Neural progenitor cell (in vitro differentiated cells): ENCODE results near the gene TMEM244. TPM values are rescaled to one million over a fixed set of nuclear protein-coding genes. Genes with fewer than 3 reads are reported as not detected.

Experiments used
- DNase-seq: peaks from one replicate; pipeline ENCODE4 v3.0.0-alpha.2; 2016; ENCODE audit warnings: low spot score
- H2AFZ ChIP-seq: fragments of 200-600 bp; sonication (generic); replicated peaks from 2 replicates; pipeline ENCODE4 v1.6.1; 2016; ENCODE audit warnings: antibody characterized with exemption
- H3F3A ChIP-seq: fragments of 200-600 bp; sonication (generic); 2 replicates; pipeline ENCODE4 v1.6.1; 2016; ENCODE audit warnings: antibody characterized with exemption, low read depth
- H3K27ac ChIP-seq: fragments of 200-600 bp; sonication (generic); 2 replicates; pipeline ENCODE4 v1.5.1; 2016; ENCODE audit warnings: mild to moderate bottlenecking
- H3K27me3 ChIP-seq: fragments of 200-600 bp; sonication (generic); 2 replicates; pipeline ENCODE4 v1.6.1; 2016; ENCODE audit warnings: mild to moderate bottlenecking, moderate library complexity
- H3K36me3 ChIP-seq: fragments of 200-600 bp; sonication (generic); 2 replicates; pipeline ENCODE4 v1.5.1; 2016
- H3K4me1 ChIP-seq: fragments of 200-600 bp; sonication (generic); 2 replicates; pipeline ENCODE4 v1.6.1; 2016; ENCODE audit warnings: mixed run types
- H3K4me2 ChIP-seq: fragments of 200-600 bp; sonication (generic); 2 replicates; pipeline ENCODE4 v1.6.1; 2016
- H3K4me3 ChIP-seq: fragments of 200-600 bp; sonication (generic); 2 replicates; pipeline ENCODE4 v1.5.1; 2016
- H3K79me2 ChIP-seq: fragments of 200-600 bp; sonication (generic); 2 replicates; pipeline ENCODE4 v1.6.1; 2016; ENCODE audit warnings: low read depth
- H3K9ac ChIP-seq: fragments of 200-600 bp; sonication (generic); 2 replicates; pipeline ENCODE4 v1.6.1; 2016
- H3K9me3 ChIP-seq: fragments of 200-600 bp; sonication (generic); 2 replicates; pipeline ENCODE4 v1.5.1; 2016; ENCODE audit warnings: low read depth
- H4K20me1 ChIP-seq: fragments of 200-600 bp; sonication (generic); 2 replicates; pipeline ENCODE4 v1.6.1; 2016; ENCODE audit warnings: low read depth
- H3K27ac Mint-ChIP-seq: 3 replicates; pipeline ENCODE4 v1.8.0; 2021; ENCODE audit warnings: mixed read lengths
- H3K27me3 Mint-ChIP-seq: 2 replicates; pipeline ENCODE4 v1.8.0; 2022; ENCODE audit warnings: low read depth, mild to moderate bottlenecking, inconsistent platforms, moderate library complexity, mixed read lengths; ENCODE audit not compliant: insufficient read depth
- H3K36me3 Mint-ChIP-seq: 3 replicates; pipeline ENCODE4 v1.8.0; 2021; ENCODE audit warnings: mixed read lengths
- H3K4me1 Mint-ChIP-seq: 3 replicates; pipeline ENCODE4 v1.8.0; 2021; ENCODE audit warnings: mixed read lengths
- H3K4me3 Mint-ChIP-seq: 3 replicates; pipeline ENCODE4 v1.8.0; 2021; ENCODE audit warnings: mild to moderate bottlenecking, moderate library complexity, mixed read lengths
- H3K9me3 Mint-ChIP-seq: 3 replicates; pipeline ENCODE4 v1.8.0; 2020; ENCODE audit warnings: mixed read lengths
- EZH2 ChIP-seq: fragments of 200-600 bp; sonication (generic); IDR thresholded peaks from 2 replicates; pipeline ENCODE4 v1.6.1; 2017; ENCODE audit warnings: antibody characterized with exemption, mild to moderate bottlenecking, moderate library complexity
- EZH2phosphoT487 ChIP-seq: fragments of 200-600 bp; sonication (generic); IDR thresholded peaks from 2 replicates; pipeline ENCODE4 v1.6.1; 2017; ENCODE audit warnings: antibody characterized with exemption
- total RNA-seq: library from RNA; depleted of rRNA; stranded (reverse); fragments of >200 nt; gene quantifications from 2 replicates; pipeline ENCODE4 v1.2.3, GENCODE V29; 2015; ENCODE audit warnings: low replicate concordance
- TF ChIP-seq, protein P1 (sequence below): fragments of 200-600 bp; sonication (generic); IDR thresholded peaks from 2 replicates; pipeline ENCODE4 v1.5.1; 2017; ENCODE audit warnings: antibody characterized with exemption, mild to moderate bottlenecking

Gene TMEM244
- total RNA-seq, 1 donor from 2014 or later, result not detected

DNA sequence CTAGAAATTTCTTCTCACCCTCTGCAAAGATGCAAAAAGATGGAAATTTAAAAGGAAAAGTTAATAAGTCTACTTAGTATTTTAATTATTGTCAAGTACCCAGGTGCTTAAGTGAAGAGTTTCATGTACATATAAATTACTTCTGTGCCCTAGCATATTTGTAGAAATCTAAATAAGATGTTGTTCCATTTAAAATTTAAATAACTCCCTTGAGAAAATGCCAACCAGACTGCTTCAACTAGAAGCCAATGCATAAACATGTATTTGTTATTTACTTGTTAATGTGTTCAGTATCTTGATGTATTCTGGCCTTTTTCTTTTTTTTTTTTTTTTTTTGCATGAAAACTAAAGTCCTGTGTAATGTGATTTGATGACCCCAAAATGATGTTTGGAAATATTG lies 6.3 kb upstream of the TMEM244 start:
- Mint-ChIP-seq H3K36me3 (no peaks in the 10 kb centered on the region), H3K9me3 (no peaks in the 10 kb centered on the region), H3K4me3 (no peak overlapping the region), H3K4me1 (no peaks in the 10 kb centered on the region), H3K27me3 (no peaks in the 10 kb centered on the region), H3K27ac (no peak overlapping the region)
- Histone ChIP-seq H3K27me3 (no peaks in the 10 kb centered on the region), H3K4me3 (no peak overlapping the region), H3K9ac (no peak overlapping the region), H3K36me3 (no peaks in the 10 kb centered on the region), H3K79me2 (no peaks in the 10 kb centered on the region), H3K4me2 (no peak overlapping the region), H3F3A (no peaks in the 10 kb centered on the region), H2AFZ (no peak overlapping the region), H3K9me3 (no peaks in the 10 kb centered on the region), H3K27ac (no peak overlapping the region), H4K20me1 (no peaks in the 10 kb centered on the region), H3K4me1 (peaks cover 9% of the 10 kb centered on the region)
- no peak for DNase-seq
- no peak for TF ChIP-seq EZH2
- no peak for TF ChIP-seq EZH2phosphoT487

DNA sequence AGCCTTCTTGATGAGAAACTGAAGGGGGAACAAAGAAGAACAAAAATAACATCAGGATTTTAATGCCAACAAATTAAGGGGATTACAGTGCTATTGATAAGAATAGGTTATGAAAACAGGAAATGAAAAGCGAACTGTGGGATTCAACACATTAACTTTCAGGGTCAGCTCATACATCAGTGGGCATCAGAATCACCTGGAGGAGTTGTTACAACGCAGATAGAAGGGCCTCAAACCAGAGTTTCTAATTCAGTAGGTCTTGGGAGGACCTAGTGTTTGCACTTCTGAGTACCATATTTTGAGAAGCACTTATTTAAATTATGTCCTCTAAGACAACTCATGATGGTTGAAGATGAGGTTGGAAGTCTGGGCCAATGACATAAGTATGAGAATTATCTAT lies 5.6 kb upstream of the TMEM244 start:
- Histone ChIP-seq H3K4me2 (no peak overlapping the region), H2AFZ (no peak overlapping the region), H3K9ac (no peak overlapping the region), H3K27me3 (no peaks in the 10 kb centered on the region), H3K4me1 (peaks cover 9% of the 10 kb centered on the region), H3K79me2 (no peaks in the 10 kb centered on the region), H4K20me1 (no peaks in the 10 kb centered on the region), H3K27ac (no peak overlapping the region), H3K4me3 (no peak overlapping the region), H3K9me3 (no peaks in the 10 kb centered on the region), H3K36me3 (no peaks in the 10 kb centered on the region), H3F3A (no peaks in the 10 kb centered on the region)
- Mint-ChIP-seq H3K27me3 (peaks cover 2% of the 10 kb centered on the region), H3K36me3 (no peaks in the 10 kb centered on the region), H3K27ac (no peak overlapping the region), H3K4me1 (no peaks in the 10 kb centered on the region), H3K4me3 (no peak overlapping the region), H3K9me3 (no peaks in the 10 kb centered on the region)
- TF ChIP-seq EZH2phosphoT487 (no peak), EZH2 (no peak)
- TF ChIP-seq, protein P1, sequence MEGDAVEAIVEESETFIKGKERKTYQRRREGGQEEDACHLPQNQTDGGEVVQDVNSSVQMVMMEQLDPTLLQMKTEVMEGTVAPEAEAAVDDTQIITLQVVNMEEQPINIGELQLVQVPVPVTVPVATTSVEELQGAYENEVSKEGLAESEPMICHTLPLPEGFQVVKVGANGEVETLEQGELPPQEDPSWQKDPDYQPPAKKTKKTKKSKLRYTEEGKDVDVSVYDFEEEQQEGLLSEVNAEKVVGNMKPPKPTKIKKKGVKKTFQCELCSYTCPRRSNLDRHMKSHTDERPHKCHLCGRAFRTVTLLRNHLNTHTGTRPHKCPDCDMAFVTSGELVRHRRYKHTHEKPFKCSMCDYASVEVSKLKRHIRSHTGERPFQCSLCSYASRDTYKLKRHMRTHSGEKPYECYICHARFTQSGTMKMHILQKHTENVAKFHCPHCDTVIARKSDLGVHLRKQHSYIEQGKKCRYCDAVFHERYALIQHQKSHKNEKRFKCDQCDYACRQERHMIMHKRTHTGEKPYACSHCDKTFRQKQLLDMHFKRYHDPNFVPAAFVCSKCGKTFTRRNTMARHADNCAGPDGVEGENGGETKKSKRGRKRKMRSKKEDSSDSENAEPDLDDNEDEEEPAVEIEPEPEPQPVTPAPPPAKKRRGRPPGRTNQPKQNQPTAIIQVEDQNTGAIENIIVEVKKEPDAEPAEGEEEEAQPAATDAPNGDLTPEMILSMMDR, result no peak
- no peak for DNase-seq

DNA sequence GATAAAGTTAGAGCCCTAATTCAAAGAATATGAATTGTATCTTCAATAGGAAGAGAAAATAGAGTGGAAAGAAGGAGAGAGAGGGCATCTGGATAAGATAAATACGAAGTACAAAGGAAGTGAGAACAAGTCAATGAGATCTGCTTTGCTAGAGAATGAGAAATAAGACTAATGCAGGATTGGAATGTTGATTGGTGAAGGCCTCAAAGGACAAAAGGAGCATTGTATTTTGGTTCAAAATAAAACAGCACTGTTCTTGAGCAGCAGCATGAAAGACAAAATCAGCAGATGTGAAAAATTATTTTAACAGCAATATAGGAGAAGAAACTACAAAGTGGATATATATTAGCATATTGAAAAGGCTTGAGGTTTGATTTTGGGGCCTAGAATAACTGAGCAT lies 5.1 kb upstream of the TMEM244 start:
- Histone ChIP-seq H3F3A (no peaks in the 10 kb centered on the region), H3K9ac (no peak overlapping the region), H3K9me3 (no peaks in the 10 kb centered on the region), H2AFZ (no peak overlapping the region), H3K4me2 (no peak overlapping the region), H3K4me1 (peaks cover 9% of the 10 kb centered on the region), H3K36me3 (no peaks in the 10 kb centered on the region), H3K79me2 (no peaks in the 10 kb centered on the region), H3K4me3 (no peak overlapping the region), H3K27ac (no peak overlapping the region), H4K20me1 (no peaks in the 10 kb centered on the region), H3K27me3 (no peaks in the 10 kb centered on the region)
- Mint-ChIP-seq H3K27me3 (peaks cover 2% of the 10 kb centered on the region), H3K4me1 (no peaks in the 10 kb centered on the region), H3K36me3 (no peaks in the 10 kb centered on the region), H3K27ac (no peak overlapping the region), H3K9me3 (no peaks in the 10 kb centered on the region), H3K4me3 (no peak overlapping the region)
- no peak for DNase-seq
- TF ChIP-seq, protein P1, result no peak
- TF ChIP-seq EZH2 (no peak), EZH2phosphoT487 (no peak)

DNA sequence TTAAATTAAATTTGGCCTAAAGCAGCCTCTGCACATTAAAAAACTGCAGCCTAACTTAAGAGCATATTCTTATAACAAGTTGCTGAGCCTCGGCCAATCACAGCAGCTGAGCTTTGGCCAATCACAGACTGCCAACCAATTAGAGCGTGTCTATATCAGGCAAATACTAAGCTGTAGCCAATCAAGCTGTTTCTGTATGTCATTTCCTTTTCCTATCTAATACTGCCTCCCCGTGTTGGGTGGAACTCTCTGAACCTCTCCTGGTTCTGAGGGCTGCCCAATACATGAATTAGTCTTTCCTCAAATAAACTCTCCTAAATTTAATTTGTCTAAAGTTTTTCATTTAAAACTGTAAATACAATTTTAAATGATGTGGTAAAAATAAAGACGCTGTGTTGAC lies 3.9 kb upstream of the TMEM244 start:
- Histone ChIP-seq H2AFZ (no peak overlapping the region), H3K4me3 (no peak overlapping the region), H3K79me2 (no peaks in the 10 kb centered on the region), H3K9me3 (no peaks in the 10 kb centered on the region), H3K27ac (no peak overlapping the region), H4K20me1 (no peaks in the 10 kb centered on the region), H3F3A (no peaks in the 10 kb centered on the region), H3K4me2 (no peak overlapping the region), H3K9ac (no peak overlapping the region), H3K27me3 (no peaks in the 10 kb centered on the region), H3K4me1 (peaks cover 9% of the 10 kb centered on the region), H3K36me3 (no peaks in the 10 kb centered on the region)
- peaks cover 2% of the 10 kb centered on the region for H3K27me3 Mint-ChIP-seq
- H3K27ac Mint-ChIP-seq, result no peak overlapping the region
- no peaks in the 10 kb centered on the region for H3K9me3 Mint-ChIP-seq
- H3K36me3 Mint-ChIP-seq, result no peaks in the 10 kb centered on the region
- DNase-seq, result no peak
- no peaks in the 10 kb centered on the region for H3K4me1 Mint-ChIP-seq
- no peak overlapping the region for H3K4me3 Mint-ChIP-seq
- TF ChIP-seq, protein P1, result no peak
